Heart right ventricle (tissue), 16 donors: ENCODE results near the gene CMIP. TPM values are rescaled to one million over a fixed set of nuclear protein-coding genes. Genes with fewer than 3 reads are reported as not detected.
A peak's percentile ranks its signal among the peaks of the same experiment; 100 is the strongest.

ENCODE experiments used
- ATAC-seq, 8 donors: fragments of 200-7000 bp; cut with Tn5 transposase; one replicate each; pipeline ENCODE4 v1.9.1; 2020; ENCODE audit warnings: mild to moderate bottlenecking in 8 of 8, moderate library complexity in 8 of 8, moderate number of reproducible peaks in 1 of 8
- DNase-seq, 2 donors: peaks; one replicate each; pipeline ENCODE4 v3.0.0-alpha.2; 2020
- H3K27ac ChIP-seq, 10 donors: fragments of 200-600 bp; sonication (generic) in 2 of 10; one replicate each; pipeline versions ENCODE4 v1.5.0 to v1.8.0; 2020 to 2022; ENCODE audit warnings: mild to moderate bottlenecking in 3 of 10
- H3K27me3 ChIP-seq, 7 donors: fragments of 200-600 bp; one replicate each; pipeline ENCODE4 v1.8.0; 2021 to 2022; ENCODE audit warnings: mild to moderate bottlenecking in 2 of 7
- H3K36me3 ChIP-seq, 9 donors: fragments of 200-600 bp; sonication (generic) in 1 of 9; one replicate each; pipeline versions ENCODE4 v1.5.0 to v1.8.0; 2020 to 2022; ENCODE audit warnings: mild to moderate bottlenecking in 2 of 9
- H3K4me1 ChIP-seq, 9 donors: fragments of 200-600 bp; sonication (generic) in 1 of 9; one replicate each; pipeline versions ENCODE4 v1.5.0 to v1.8.0; 2020 to 2022; ENCODE audit warnings: mild to moderate bottlenecking in 4 of 9
- H3K4me3 ChIP-seq, 10 donors: fragments of 200-600 bp; sonication (generic) in 2 of 10; one replicate each; pipeline versions ENCODE4 v1.5.0 to v1.8.0; 2020 to 2022; ENCODE audit warnings: mild to moderate bottlenecking in 7 of 10, moderate library complexity in 2 of 10
- H3K9me3 ChIP-seq, 11 donors: fragments of 200-600 bp in 10 of 11; sonication (generic) in 2 of 11; one replicate each; pipeline versions ENCODE4 v1.5.0 to v1.8.0; 2013 to 2022; ENCODE audit warnings: mild to moderate bottlenecking in 2 of 11, control low read depth in 1 of 11, moderate library complexity in 1 of 11
- CTCF ChIP-seq, 9 donors: fragments of 200-600 bp; sonication (generic) in 2 of 9; IDR thresholded peaks; one replicate each; pipeline versions ENCODE4 v1.5.0 to v1.8.0; 2021 to 2022; ENCODE audit warnings: antibody characterized with exemption in 9 of 9, mild to moderate bottlenecking in 5 of 9, moderate library complexity in 1 of 9
- WGBS, 2 donors: extraction: QIAGEN DNeasy Blood & Tissue Kit; methylation state at CpG; one replicate each; pipeline ENCODE4 v1.1.7; 2013; ENCODE audit warnings: inconsistent platforms in 1 of 2; 5-methylcytosine and 5-hydroxymethylcytosine counted together
- intact Hi-C, 10 donors: fragments of 100-400 bp; cut with DNase I; formaldehyde crosslinking; loops; one replicate each; pipeline versions ENCODE4 v1.11.1 to v1.14.2; 2022
- polyA plus RNA-seq, 2 donors: library from polyadenylated mRNA; stranded (reverse); fragments of 200-250 nt; gene quantifications; one replicate each; pipeline ENCODE4 v1.2.3, GENCODE V29; 2013
- total RNA-seq, 10 donors: library from RNA; stranded (reverse); fragmentation: NEBNext Ultra II Directional in 3 of 10; extraction: Animal tissue kit (Norgen Biotek cat#: 25700) in 3 of 10; gene quantifications; one replicate each; pipeline versions ENCODE4 v1.2.1 to v1.2.4, GENCODE V29; 2021 to 2023
- donor health status: Arrhythmogenic right ventricular cardiomyopathy.
- donor health status: ischemic (EF 13 %, LVEDD 7.1; RV severe dilation, severe dysfunction).
- donor health status: healthy with polysubstance abuse.
- donor health status: DM: no; HTN: yes; CAD: no.
- donor health status: DM: no; HTN: no; CAD: no.
- donor health status: ischemic (EF 25% LVEDD 6.9; RV normal size, moderate dysfunction).
- donor health status: ischemic (EF 25% LVEDD 5.7; RV mildly dilated, moderate dysfunction).
- donor health status: healthy.
- donor health status: DM: yes; HTN: yes; CAD: no.
- donor health status: Ischemic cardiomyopathy.
- donor health status: ischemic (EF 35%, LVEDD 5.7; RV mildly dilated, moderate dysfunction).
- donor health status: nonischemic (EF 11% LVEDD 7.7; RV severe dilation, severe dysfunction).
- donor health status: DM: yes; HTN: yes; CAD: no.
- donor health status: PGD.
- donor health status: ischemic (EF 29% LVEDD 5.4; RV normal size, mild dysfunction).
- donor health status: nonischemic (EF 23%, LVEDD 6.1; RV moderate dilation, normal function).

Gene CMIP
- total and polyA plus RNA-seq, 12 donors = 5.4 to 32.8 (median 13.0) TPM

- peak in 2 of 8 donors; percentile 2 to 19 for ATAC-seq
- no peak for DNase-seq
- 38 to 44% methylated on average over 23 of the region's 23 CpGs for WGBS, 2 donors
- intact Hi-C loops = loop anchor here in 5 of 10 donors (5.0 to 10.0 kb wide), 5 partner anchors 36 to 169 kb away; no protein-coding TSS in a partner anchor
- peak overlapping the region in 9 of 10 donors; percentile 62 to 98 (median 85) for H3K27ac ChIP-seq
- no peaks in the 10 kb centered on the region for H3K9me3 ChIP-seq
- H3K36me3 ChIP-seq = no peaks in the 10 kb centered on the region
- no peaks in the 10 kb centered on the region for H3K27me3 ChIP-seq
- TF ChIP-seq CTCF (IDR thresholded peaks at IDR 0.05) = no peak
- H3K4me3 ChIP-seq = peak overlapping the region; percentile 67 to 91 (median 78)
- peaks cover 5 to 62% (median 35%) of the 10 kb centered on the region in 9 donors for H3K4me1 ChIP-seq
Measured at GRCh38 chr16:81445966-81446906, 1.6 kb downstream of the CMIP start.

- peak overlapping the region in 8 of 10 donors; percentile 15 to 98 (median 86) for H3K27ac ChIP-seq
Measured at GRCh38 chr16:81446907-81447268, 2.3 kb downstream of the CMIP start.

GRCh38 chr16:81447383-81448101 lies 2.9 kb downstream of the CMIP start:
- no peaks in the 10 kb centered on the region for H3K9me3 ChIP-seq
- no peak for ATAC-seq
- peaks cover 7 to 72% (median 48%) of the 10 kb centered on the region in 9 donors for H3K4me1 ChIP-seq
- DNase-seq = no peak
- no peaks in the 10 kb centered on the region for H3K36me3 ChIP-seq
- peak in 1 of 9 donors; percentile 7 for TF ChIP-seq CTCF (IDR thresholded peaks at IDR 0.05)
- H3K27ac ChIP-seq = peak overlapping the region in 6 of 10 donors; percentile 35 to 98 (median 92)
- H3K4me3 ChIP-seq = peak overlapping the region in 9 of 10 donors; percentile 0 to 91 (median 79)
- WGBS, 2 donors = 63 to 66% methylated on average over 17 of the region's 17 CpGs
- H3K27me3 ChIP-seq = no peaks in the 10 kb centered on the region
- intact Hi-C loops = loop anchor here in 5 of 10 donors (5.0 to 10.0 kb wide), 5 partner anchors 35 to 167 kb away; no protein-coding TSS in a partner anchor

More at GRCh38 chr16:81446907-81447268, 2.3 kb downstream of the CMIP start:
- peak overlapping the region in 9 of 10 donors; percentile 67 to 91 (median 79) for H3K4me3 ChIP-seq
- intact Hi-C loops = loop anchor here in 5 of 10 donors (5.0 to 10.0 kb wide), 5 partner anchors 35 to 168 kb away; no protein-coding TSS in a partner anchor
- no peak for TF ChIP-seq CTCF (IDR thresholded peaks at IDR 0.05)
- no peaks in the 10 kb centered on the region for H3K9me3 ChIP-seq
- ATAC-seq = no peak
- H3K36me3 ChIP-seq = no peaks in the 10 kb centered on the region
- 57 to 66% methylated on average over 14 of the region's 14 CpGs for WGBS, 2 donors
- no peak for DNase-seq
- H3K4me1 ChIP-seq = peaks cover 5 to 68% (median 42%) of the 10 kb centered on the region in 9 donors
- H3K27me3 ChIP-seq = no peaks in the 10 kb centered on the region
